CD14-positive monocyte (primary cell): ENCODE measurements around the gene PADI4. TPM values are rescaled to one million over a fixed set of nuclear protein-coding genes. Genes with fewer than 3 reads are reported as not detected.

Experiments used
- DNase-seq, 3 donors: peaks; one replicate each; pipeline ENCODE4 v3.0.0-alpha.2; 2011 to 2022
- H2AFZ ChIP-seq: 2 replicates; pipeline ENCODE4 v1.6.0; 2012; ENCODE audit warnings: mild to moderate bottlenecking, low read depth, low read length, inconsistent platforms; ENCODE audit not compliant: insufficient read depth, poor library complexity, severe bottlenecking
- H3K27ac ChIP-seq, 2 donors: 1 replicate in 1 of 2; 2 replicates in 1 of 2; pipeline ENCODE4 v1.5.1; 2012 to 2013; ENCODE audit warnings: low read length in 2 of 2, control low read depth in 1 of 2, inconsistent platforms in 1 of 2, low read depth in 1 of 2, mild to moderate bottlenecking in 1 of 2
- H3K27me3 ChIP-seq, 2 donors: one replicate each; pipeline versions ENCODE4 v1.6.0 to v1.6.1; 2011 to 2013; ENCODE audit warnings: low read length in 2 of 2; ENCODE audit not compliant: control insufficient read depth in 2 of 2, insufficient read depth in 2 of 2
- H3K36me3 ChIP-seq, 2 donors: replicated peaks in 1 of 2; 1 replicate in 1 of 2; 2 replicates in 1 of 2; pipeline versions ENCODE4 v1.5.1 to v1.6.1; 2012 to 2013; ENCODE audit warnings: low read length in 2 of 2, control low read depth in 1 of 2, inconsistent platforms in 1 of 2, mild to moderate bottlenecking in 1 of 2; ENCODE audit not compliant: insufficient read depth in 2 of 2, control insufficient read depth in 1 of 2
- H3K4me1 ChIP-seq, 2 donors: 1 replicate in 1 of 2; 2 replicates in 1 of 2; pipeline versions ENCODE4 v1.5.1 to v1.6.1; 2012 to 2013; ENCODE audit warnings: low read length in 2 of 2, control low read depth in 1 of 2, inconsistent platforms in 1 of 2, mild to moderate bottlenecking in 1 of 2, moderate library complexity in 1 of 2; ENCODE audit not compliant: insufficient read depth in 2 of 2, control insufficient read depth in 1 of 2
- H3K4me2 ChIP-seq: replicated peaks from 2 replicates; pipeline ENCODE3; 2012; ENCODE audit warnings: low read length, moderate library complexity, mild to moderate bottlenecking; ENCODE audit not compliant: poor library complexity, severe bottlenecking; ENCODE audit errors: extremely low read depth
- H3K4me3 ChIP-seq, 3 experiments: fragments of 200-600 bp in 1 of 3; sonication (generic) in 1 of 3; replicated peaks in 1 of 3; 1 replicate in 2 of 3; 2 replicates in 1 of 3; pipeline ENCODE4 v1.5.1; 2011 to 2013; ENCODE audit warnings: low read length in 3 of 3, mild to moderate bottlenecking in 3 of 3, control low read depth in 2 of 3, low read depth in 2 of 3, inconsistent platforms in 1 of 3, moderate library complexity in 1 of 3
- H3K79me2 ChIP-seq: 2 replicates; pipeline ENCODE4 v1.6.0; 2012; ENCODE audit warnings: mild to moderate bottlenecking, control low read depth, inconsistent platforms, low read length, moderate library complexity; ENCODE audit not compliant: insufficient read depth
- H3K9ac ChIP-seq: 2 replicates; pipeline ENCODE4 v1.6.0; 2017; ENCODE audit warnings: low read length, mild to moderate bottlenecking; ENCODE audit not compliant: insufficient read depth, poor library complexity, severe bottlenecking
- H3K9me3 ChIP-seq, 2 donors: replicated peaks in 1 of 2; 1 replicate in 1 of 2; 2 replicates in 1 of 2; pipeline versions ENCODE4 v1.5.1 to v1.6.1; 2012 to 2013; ENCODE audit warnings: low read length in 2 of 2, control low read depth in 1 of 2; ENCODE audit not compliant: control insufficient read depth in 1 of 2, insufficient read depth in 1 of 2
- H4K20me1 ChIP-seq: 2 replicates; pipeline ENCODE4 v1.6.0; 2012; ENCODE audit warnings: mild to moderate bottlenecking, low read length, control low read depth, moderate library complexity; ENCODE audit not compliant: insufficient read depth
- H3K27ac Mint-ChIP-seq, 7 donors: one replicate each; pipeline ENCODE4 v1.8.0; 2020; ENCODE audit warnings: mild to moderate bottlenecking in 7 of 7, mixed read lengths in 7 of 7, moderate library complexity in 6 of 7, inconsistent platforms in 2 of 7
- H3K27me3 Mint-ChIP-seq, 3 donors: one replicate each; pipeline ENCODE4 v1.8.0; 2021 to 2022; ENCODE audit warnings: low read depth in 3 of 3, mild to moderate bottlenecking in 3 of 3, mixed read lengths in 3 of 3, moderate library complexity in 3 of 3, inconsistent platforms in 1 of 3
- H3K36me3 Mint-ChIP-seq, 2 donors: one replicate each; pipeline ENCODE4 v1.8.0; 2020; ENCODE audit warnings: mixed read lengths in 2 of 2, inconsistent platforms in 1 of 2, mild to moderate bottlenecking in 1 of 2
- H3K4me1 Mint-ChIP-seq: one replicate; pipeline ENCODE4 v1.8.0; 2020; ENCODE audit warnings: mild to moderate bottlenecking, mixed read lengths
- H3K4me3 Mint-ChIP-seq, 2 donors: one replicate each; pipeline ENCODE4 v1.8.0; 2020; ENCODE audit warnings: mild to moderate bottlenecking in 2 of 2, mixed read lengths in 2 of 2, moderate library complexity in 1 of 2
- H3K9me3 Mint-ChIP-seq, 7 donors: one replicate each; pipeline ENCODE4 v1.8.0; 2020 to 2022; ENCODE audit warnings: mixed read lengths in 7 of 7, mild to moderate bottlenecking in 6 of 7, moderate library complexity in 6 of 7, inconsistent platforms in 2 of 7
- WGBS: methylation state at CpG from one replicate; pipeline ENCODE4 v1.1.5; 2013; ENCODE audit warnings: missing lambda C conversion rate; ENCODE audit not compliant: insufficient coverage; 5-methylcytosine and 5-hydroxymethylcytosine counted together
- intact Hi-C, 2 donors: fragments of 100-400 bp; cut with micrococcal nuclease; formaldehyde crosslinking; loops; one replicate each; pipeline versions ENCODE4 v1.15.0 to v1.15.1; 2023
- polyA plus RNA-seq, 3 donors: library from polyadenylated mRNA; depleted of rRNA in 1 of 3; unstranded in 2 of 3; stranded (reverse) in 1 of 3; fragments of 300-500 nt in 2 of 3; fragments of >200 nt in 1 of 3; fragmentation: Illumina TruSeq in 2 of 3; gene quantifications; 1 replicate in 2 of 3; 2 replicates in 1 of 3; pipeline ENCODE4 v1.2.3, GENCODE V29; 2012 to 2021
- TF ChIP-seq, protein P1 (sequence below): fragments of 200-600 bp; IDR thresholded peaks from one replicate; pipeline ENCODE4 v1.8.0; 2022; ENCODE audit warnings: antibody characterized with exemption, mild to moderate bottlenecking

The PADI4 gene
- polyA plus RNA-seq, 3 donors: 160 to 356 (median 164) TPM

DNA sequence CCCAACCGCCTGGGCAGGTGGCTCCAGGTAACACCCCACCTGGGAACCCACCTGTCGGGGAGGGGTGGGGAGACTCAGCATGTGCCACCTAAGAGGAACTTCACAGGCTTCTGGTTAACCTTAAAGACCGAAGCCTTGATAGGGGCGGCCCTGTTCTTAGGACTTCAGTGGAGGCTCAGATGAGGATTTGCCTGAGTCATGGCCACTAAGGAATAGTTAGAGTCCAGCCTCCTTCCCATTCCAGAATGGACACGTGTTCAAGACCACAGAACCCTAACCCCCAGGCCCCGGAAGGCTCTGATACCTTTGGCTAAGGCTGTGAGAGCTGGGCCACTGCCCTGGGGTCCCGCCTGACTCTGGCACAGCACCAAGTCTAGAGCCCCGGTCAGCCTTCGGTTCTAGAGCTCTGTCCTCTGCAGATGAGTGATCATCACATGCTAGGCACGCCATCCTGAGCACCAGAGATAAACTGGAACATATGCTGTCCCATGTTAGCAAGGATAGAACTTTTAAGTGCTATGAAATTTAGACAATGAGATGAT, 84.3 kb downstream of the PADI4 start:
- Histone ChIP-seq H3K4me1 (peaks cover 12 to 32% of the 10 kb centered on the region in 2 donors), H3K4me2 (no peak overlapping the region), H3K36me3 (no peaks in the 10 kb centered on the region), H3K9ac (no peak overlapping the region), H3K27me3 (no peaks in the 10 kb centered on the region), H3K9me3 (no peaks in the 10 kb centered on the region), H3K79me2 (no peaks in the 10 kb centered on the region), H3K4me3 (no peak overlapping the region), H2AFZ (peak overlapping the region; percentile 2), H3K27ac (peak overlapping the region in 1 of 2 donors; percentile 84), H4K20me1 (no peaks in the 10 kb centered on the region)
- intact Hi-C loops: no loop called here
- Mint-ChIP-seq H3K27ac (peak overlapping the region in 3 of 7 donors; percentile 8 to 94 (median 83)), H3K36me3 (no peaks in the 10 kb centered on the region), H3K9me3 (peaks cover 0 to 2% (median 0%) of the 10 kb centered on the region in 7 donors), H3K4me1 (peaks cover 16% of the 10 kb centered on the region), H3K4me3 (no peak overlapping the region), H3K27me3 (peaks cover 3 to 12% (median 4%) of the 10 kb centered on the region in 3 donors)
- TF ChIP-seq, protein P1, sequence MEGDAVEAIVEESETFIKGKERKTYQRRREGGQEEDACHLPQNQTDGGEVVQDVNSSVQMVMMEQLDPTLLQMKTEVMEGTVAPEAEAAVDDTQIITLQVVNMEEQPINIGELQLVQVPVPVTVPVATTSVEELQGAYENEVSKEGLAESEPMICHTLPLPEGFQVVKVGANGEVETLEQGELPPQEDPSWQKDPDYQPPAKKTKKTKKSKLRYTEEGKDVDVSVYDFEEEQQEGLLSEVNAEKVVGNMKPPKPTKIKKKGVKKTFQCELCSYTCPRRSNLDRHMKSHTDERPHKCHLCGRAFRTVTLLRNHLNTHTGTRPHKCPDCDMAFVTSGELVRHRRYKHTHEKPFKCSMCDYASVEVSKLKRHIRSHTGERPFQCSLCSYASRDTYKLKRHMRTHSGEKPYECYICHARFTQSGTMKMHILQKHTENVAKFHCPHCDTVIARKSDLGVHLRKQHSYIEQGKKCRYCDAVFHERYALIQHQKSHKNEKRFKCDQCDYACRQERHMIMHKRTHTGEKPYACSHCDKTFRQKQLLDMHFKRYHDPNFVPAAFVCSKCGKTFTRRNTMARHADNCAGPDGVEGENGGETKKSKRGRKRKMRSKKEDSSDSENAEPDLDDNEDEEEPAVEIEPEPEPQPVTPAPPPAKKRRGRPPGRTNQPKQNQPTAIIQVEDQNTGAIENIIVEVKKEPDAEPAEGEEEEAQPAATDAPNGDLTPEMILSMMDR: no peak
- DNase-seq: no peak
- 76% methylated on average over 8 of the region's 10 CpGs for WGBS

- WGBS: 29% methylated on average over 8 of the region's 8 CpGs
- Mint-ChIP-seq H3K36me3 (no peaks in the 10 kb centered on the region), H3K9me3 (peaks cover 0 to 2% (median 0%) of the 10 kb centered on the region in 7 donors), H3K4me3 (peak overlapping the region in 1 of 2 donors; percentile 67), H3K27ac (peak overlapping the region in 5 of 7 donors; percentile 6 to 94 (median 87)), H3K4me1 (peaks cover 21% of the 10 kb centered on the region), H3K27me3 (peaks cover 3 to 12% (median 3%) of the 10 kb centered on the region in 3 donors)
- intact Hi-C loops: no loop called here
- Histone ChIP-seq H3K9ac (peak overlapping the region; percentile 13), H3K27ac (peak overlapping the region in 1 of 2 donors; percentile 84), H3K36me3 (no peaks in the 10 kb centered on the region), H3K4me2 (peak overlapping the region; percentile 36), H3K79me2 (no peaks in the 10 kb centered on the region), H4K20me1 (no peaks in the 10 kb centered on the region), H3K4me1 (peaks cover 17 to 41% of the 10 kb centered on the region in 2 donors), H3K27me3 (no peaks in the 10 kb centered on the region), H3K4me3 (peak overlapping the region in 1 of 3 experiments; percentile 28), H2AFZ (peak overlapping the region; percentile 49), H3K9me3 (no peaks in the 10 kb centered on the region)
- peak; percentile 21 to 73 (median 54) for DNase-seq
- TF ChIP-seq, protein P1: no peak
These were observed 85.2 kb downstream of the PADI4 start for GRCh38 chr1:17393230-17393629.
